RWPE1 (cell line): ENCODE measurements around the gene KRTDAP.

Experiments used
- CTCF ChIA-PET: fragments of 350-600 bp; sonication (Branson Sonifier 250); formaldehyde crosslinking; extraction: SDS; loops from one replicate; lab custom pipeline; 2021; lab: Yijun Ruan, JAX
- POLR2A ChIA-PET: fragments of 400-600 bp; formaldehyde crosslinking; extraction: SDS; loops from one replicate; lab custom pipeline; 2020; ENCODE audit warnings: antibody characterized with exemption; ENCODE audit not compliant: low non-redundant PET; lab: Yijun Ruan, JAX
- DNase-seq: peaks from one replicate; pipeline ENCODE4 v3.0.0; 2012; ENCODE audit warnings: low spot score
- H3K27ac ChIP-seq: fragments of 450-650 bp; 2 replicates; pipeline ENCODE4 v1.5.1; 2017
- CTCF ChIP-seq: fragments of 450-650 bp; conservative IDR thresholded peaks from 2 replicates; pipeline ENCODE4 v1.5.1; 2017; ENCODE audit warnings: low read depth, mild to moderate bottlenecking

KRTDAP gene

GRCh38 chr19:35514282-35514809 lies 24.1 kb upstream of the KRTDAP start:
- H3K27ac ChIP-seq: no peak overlapping the region
- ChIA-PET POLR2A (no interaction called here), CTCF (interaction anchor here (0.6 to 2.0 kb wide), 2 partner anchors 19 to 704 kb away, joined by 9 to 10 read pairs; no protein-coding TSS in a partner anchor)
- TF ChIP-seq CTCF: no peak
- no peak for DNase-seq

- DNase-seq: peak; percentile 66
- TF ChIP-seq CTCF: no peak
- H3K27ac ChIP-seq: no peak within 1 kb of the TSS
- ChIA-PET POLR2A (interaction anchor here (0.6 kb wide), 1 partner anchor 18 kb away, joined by 3 read pairs; no protein-coding TSS in a partner anchor), CTCF (interaction anchor here (0.6 to 2.0 kb wide), 3 partner anchors 19 to 704 kb away, joined by 3 to 10 read pairs (median 9); no protein-coding TSS in a partner anchor)
These were observed 23.5 kb upstream of the KRTDAP start, which contains the start of gene DMKN for GRCh38 chr19:35513628-35514281. TSS of gene DMKN (minus strand) at chr19:35513649. CDS start at chr19:35513475, 174 bp downstream.

GRCh38 chr19:35512831-35513627 lies 22.8 kb upstream of the KRTDAP start:
- no peak overlapping the region for H3K27ac ChIP-seq
- ChIA-PET POLR2A (no interaction called here), CTCF (interaction anchor here (0.6 to 2.0 kb wide), 2 partner anchors 18 to 148 kb away, joined by 3 to 9 read pairs; no protein-coding TSS in a partner anchor)
- DNase-seq: no peak
- TF ChIP-seq CTCF: no peak

- no peak for DNase-seq
- POLR2A ChIA-PET: no interaction called here
- H3K27ac ChIP-seq: no peak overlapping the region
- no peak for TF ChIP-seq CTCF
- CTCF ChIA-PET: interaction anchor here (0.6 to 2.2 kb wide), 5 partner anchors 15 to 359 kb away, joined by 3 to 16 read pairs (median 4); no protein-coding TSS in a partner anchor
These were observed 21.1 kb upstream of the KRTDAP start for GRCh38 chr19:35511337-35511736.

- no peak for DNase-seq
- ChIA-PET POLR2A (interaction anchor here (0.9 kb wide), 1 partner anchor 52 kb away, joined by 3 read pairs; no protein-coding TSS in a partner anchor), CTCF (interaction anchor here (0.5 to 2.2 kb wide), 21 partner anchors 8 to 570 kb away, joined by 3 to 16 read pairs (median 4); partner anchors contain the start of genes PSENEN and U2AF1L4)
- peak overlapping the region; percentile 90 for H3K27ac ChIP-seq
- TF ChIP-seq CTCF: peak; percentile 25
These were observed 20.3 kb upstream of the KRTDAP start for GRCh38 chr19:35510626-35510964.
